ENCODE data around the gene CST3.
"Not testable (repeated sequence)": the region's sequence is repeated elsewhere in the genome, so short reads cannot be mapped to it uniquely, and the experiment has no call there.

CST3 gene

GRCh38 chr20:23669327-23669726, 31.6 kb upstream of the CST3 start:
- no peak for DNase-seq (ENCODE audit: low read depth in 2 of 2)
- H3K4me3 ChIP-seq (replicated peaks in 1 of 2; ENCODE audit: low read depth in 2 of 2, low read length in 2 of 2), result no peak overlapping the region
- no peak for TF ChIP-seq CTCF (IDR thresholded peaks at IDR 0.05; ENCODE audit: low read depth, low read length)

GRCh38 chr20:23668477-23668951, 30.8 kb upstream of the CST3 start:
- peak; percentile 66 to 74 for DNase-seq (ENCODE audit: low read depth in 2 of 2)
- TF ChIP-seq CTCF (IDR thresholded peaks at IDR 0.05; ENCODE audit: low read depth, low read length), result peak; percentile 77
- no peak overlapping the region for H3K4me3 ChIP-seq (replicated peaks in 1 of 2; ENCODE audit: low read depth in 2 of 2, low read length in 2 of 2)

GRCh38 chr20:23667666-23668065, 29.9 kb upstream of the CST3 start:
- no peak for DNase-seq (ENCODE audit: low read depth in 2 of 2)
- no peak for TF ChIP-seq CTCF (IDR thresholded peaks at IDR 0.05; ENCODE audit: low read depth, low read length)
- no peak overlapping the region for H3K4me3 ChIP-seq (replicated peaks in 1 of 2; ENCODE audit: low read depth in 2 of 2, low read length in 2 of 2)

- no peak overlapping the region for H3K4me3 ChIP-seq (replicated peaks in 1 of 2; ENCODE audit: low read depth in 2 of 2, low read length in 2 of 2)
- TF ChIP-seq CTCF (IDR thresholded peaks at IDR 0.05; ENCODE audit: low read depth, low read length), result no peak
- DNase-seq (ENCODE audit: low read depth in 2 of 2), result no peak
Measured at GRCh38 chr20:23666698-23667097, 28.9 kb upstream of the CST3 start.

- peak; percentile 26 to 42 for DNase-seq (ENCODE audit: low read depth in 2 of 2)
- peak; percentile 36 for TF ChIP-seq CTCF (IDR thresholded peaks at IDR 0.05; ENCODE audit: low read depth, low read length)
- no peak overlapping the region for H3K4me3 ChIP-seq (replicated peaks in 1 of 2; ENCODE audit: low read depth in 2 of 2, low read length in 2 of 2)
Measured at GRCh38 chr20:23666189-23666588, 28.4 kb upstream of the CST3 start.

- DNase-seq (ENCODE audit: low read depth in 2 of 2), result no peak
- TF ChIP-seq CTCF (IDR thresholded peaks at IDR 0.05; ENCODE audit: low read depth, low read length), result no peak
- H3K4me3 ChIP-seq (replicated peaks in 1 of 2; ENCODE audit: low read depth in 2 of 2, low read length in 2 of 2), result no peak overlapping the region
Measured at GRCh38 chr20:23664954-23665353, 27.2 kb upstream of the CST3 start.

GRCh38 chr20:23664046-23664445, 26.3 kb upstream of the CST3 start:
- not testable (repeated sequence) for H3K4me3 ChIP-seq (replicated peaks in 1 of 2; ENCODE audit: low read depth in 2 of 2, low read length in 2 of 2); DNase-seq (ENCODE audit: low read depth in 2 of 2)
